H1 (cell line): ENCODE data around the gene PHC1. TPM values are rescaled to one million over a fixed set of nuclear protein-coding genes. Genes with fewer than 3 reads are reported as not detected.

Experiments
- CTCF ChIA-PET: fragments of 300-600 bp; sonication (Branson Sonifier 250); formaldehyde crosslinking; loops from one replicate; lab custom pipeline; 2021; ENCODE audit not compliant: partially characterized antibody; lab: Charles Lee
- POLR2A ChIA-PET: fragments of 300-600 bp; sonication (Branson Sonifier 250); formaldehyde crosslinking; loops from one replicate; lab custom pipeline; 2021; ENCODE audit warnings: inconsistent platforms; ENCODE audit not compliant: partially characterized antibody; lab: Charles Lee
- DNase-seq, 2 experiments: peaks; one replicate each; pipeline versions ENCODE4 v3.0.0 to v3.0.0-alpha.2; 2010 to 2022; ENCODE audit warnings: low spot score in 2 of 2, low read depth in 1 of 2, mixed read lengths in 1 of 2
- FAIRE-seq: peaks from 2 replicates; lab custom pipeline; 2011; peaks lifted over from hg19 to GRCh38; lab: Jason Lieb, UNC
- H2AFZ ChIP-seq: 2 replicates; pipeline ENCODE4 v1.8.1; 2012; ENCODE audit warnings: low read length, inconsistent platforms
- H2AK5ac ChIP-seq: 2 replicates; pipeline ENCODE4 v1.6.1; 2013; ENCODE audit warnings: low read depth, low read length
- H2BK120ac ChIP-seq: replicated peaks from 2 replicates; pipeline ENCODE3; 2013; ENCODE audit warnings: low read depth, low read length, inconsistent platforms
- H2BK12ac ChIP-seq: 2 replicates; pipeline ENCODE4 v1.6.1; 2013; ENCODE audit warnings: low read depth, low read length
- H2BK15ac ChIP-seq: 2 replicates; pipeline ENCODE4 v1.6.1; 2013; ENCODE audit warnings: low read length
- H2BK20ac ChIP-seq: 2 replicates; pipeline ENCODE4 v1.6.1; 2013; ENCODE audit warnings: low read length
- H2BK5ac ChIP-seq: 2 replicates; pipeline ENCODE4 v1.6.1; 2013; ENCODE audit warnings: low read depth, low read length
- H3K14ac ChIP-seq: 2 replicates; pipeline ENCODE4 v1.6.1; 2013; ENCODE audit warnings: inconsistent platforms; ENCODE audit not compliant: insufficient read length
- H3K18ac ChIP-seq: 2 replicates; pipeline ENCODE4 v1.6.1; 2013; ENCODE audit warnings: low read length; ENCODE audit errors: extremely low read depth
- H3K23ac ChIP-seq: 2 replicates; pipeline ENCODE4 v1.6.1; 2013; ENCODE audit warnings: inconsistent platforms; ENCODE audit not compliant: insufficient read length
- H3K23me2 ChIP-seq: 2 replicates; pipeline ENCODE4 v1.6.1; 2013; ENCODE audit warnings: low read depth, low read length
- H3K27ac ChIP-seq: 2 replicates; pipeline ENCODE4 v1.6.1; 2011; ENCODE audit warnings: low read depth, low read length, inconsistent platforms
- H3K27me3 ChIP-seq, 4 experiments: replicated peaks in 1 of 4; 1 replicate in 1 of 4; 2 replicates in 3 of 4; pipeline versions ENCODE4 v1.6.1 to v1.8.1; 2011 to 2013; ENCODE audit warnings: low read length in 3 of 4, mild to moderate bottlenecking in 3 of 4, inconsistent platforms in 2 of 4, mixed read lengths in 2 of 4, moderate library complexity in 1 of 4; ENCODE audit not compliant: control insufficient read depth in 3 of 4, insufficient read depth in 3 of 4; ENCODE audit errors: extremely low read depth in 1 of 4
- H3K36me3 ChIP-seq, 4 experiments: 2 replicates each; pipeline versions ENCODE4 v1.6.1 to v1.8.1; 2011 to 2013; ENCODE audit warnings: mild to moderate bottlenecking in 4 of 4, low read length in 3 of 4, moderate library complexity in 2 of 4, control low read depth in 1 of 4, inconsistent platforms in 1 of 4; ENCODE audit not compliant: insufficient read depth in 4 of 4, control insufficient read depth in 2 of 4
- H3K4ac ChIP-seq: replicated peaks from 2 replicates; pipeline ENCODE3; 2013; ENCODE audit warnings: low read length, low read depth, mixed read lengths, inconsistent platforms; ENCODE audit not compliant: insufficient read length
- H3K4me1 ChIP-seq, 4 experiments: replicated peaks in 1 of 4; 1 replicate in 1 of 4; 2 replicates in 3 of 4; pipeline versions ENCODE4 v1.6.1 to v1.8.1; 2011 to 2013; ENCODE audit warnings: low read length in 3 of 4, inconsistent platforms in 2 of 4, mixed read lengths in 1 of 4; ENCODE audit not compliant: insufficient read depth in 4 of 4, control insufficient read depth in 3 of 4
- H3K4me2 ChIP-seq, 2 experiments: 2 replicates each; pipeline versions ENCODE4 v1.6.1 to v1.8.1; 2011 to 2013; ENCODE audit warnings: low read depth in 2 of 2, low read length in 2 of 2, control low read depth in 1 of 2, inconsistent platforms in 1 of 2, mild to moderate bottlenecking in 1 of 2; ENCODE audit not compliant: insufficient read depth in 1 of 2
- H3K4me3 ChIP-seq, 4 experiments: fragments of 200-600, 300-600 bp in 1 of 4; sonication (generic), shearing (Covaris generic), sonication (Bioruptor Twin) in 1 of 4; 2 replicates each; pipeline versions ENCODE4 v1.5.1 to v1.8.1; 2011 to 2016; ENCODE audit warnings: low read length in 4 of 4, low read depth in 3 of 4, control low read depth in 2 of 4, inconsistent platforms in 2 of 4, mild to moderate bottlenecking in 2 of 4, mixed read lengths in 1 of 4, moderate library complexity in 1 of 4; ENCODE audit not compliant: insufficient read depth in 2 of 4; ENCODE audit errors: extremely low read depth in 1 of 4
- H3K56ac ChIP-seq: replicated peaks from 2 replicates; pipeline ENCODE3; 2013; ENCODE audit warnings: low read depth, mild to moderate bottlenecking, mixed read lengths, low read length, inconsistent platforms; ENCODE audit not compliant: insufficient read length
- H3K79me1 ChIP-seq: 2 replicates; pipeline ENCODE4 v1.6.1; 2013; ENCODE audit warnings: low read depth, low read length, control low read depth
- H3K79me2 ChIP-seq, 2 experiments: 2 replicates each; pipeline versions ENCODE4 v1.6.1 to v1.8.1; 2012 to 2013; ENCODE audit warnings: low read length in 2 of 2, mild to moderate bottlenecking in 2 of 2, inconsistent platforms in 1 of 2; ENCODE audit not compliant: insufficient read depth in 2 of 2, control insufficient read depth in 1 of 2
- H3K9ac ChIP-seq, 4 experiments: replicated peaks in 1 of 4; 1 replicate in 1 of 4; 2 replicates in 3 of 4; pipeline versions ENCODE4 v1.6.1 to v1.8.1; 2011 to 2013; ENCODE audit warnings: low read depth in 3 of 4, low read length in 3 of 4, control low read depth in 2 of 4, mild to moderate bottlenecking in 2 of 4, moderate library complexity in 2 of 4, inconsistent platforms in 1 of 4; ENCODE audit errors: extremely low read depth in 1 of 4
- H3K9me3 ChIP-seq, 2 experiments: 2 replicates each; pipeline versions ENCODE4 v1.6.1 to v1.8.1; 2012 to 2013; ENCODE audit warnings: mild to moderate bottlenecking in 2 of 2, moderate library complexity in 2 of 2, control low read depth in 1 of 2, inconsistent platforms in 1 of 2, low read depth in 1 of 2, low read length in 1 of 2, mixed read lengths in 1 of 2; ENCODE audit not compliant: insufficient read depth in 2 of 2
- H4K20me1 ChIP-seq, 2 experiments: replicated peaks in 1 of 2; 2 replicates each; pipeline versions ENCODE3 to v1.8.1; 2011 to 2013; ENCODE audit warnings: inconsistent platforms in 2 of 2, low read length in 2 of 2, mild to moderate bottlenecking in 1 of 2; ENCODE audit not compliant: insufficient read depth in 2 of 2, control insufficient read depth in 1 of 2
- H4K5ac ChIP-seq: 2 replicates; pipeline ENCODE4 v1.6.1; 2013; ENCODE audit warnings: low read length, low read depth, mixed read lengths, inconsistent platforms; ENCODE audit not compliant: insufficient read length
- H4K8ac ChIP-seq: 2 replicates; pipeline ENCODE4 v1.8.0; 2013; ENCODE audit warnings: mild to moderate bottlenecking, moderate library complexity, low read length, inconsistent platforms; ENCODE audit not compliant: insufficient read depth; ENCODE audit errors: extremely low read depth
- H4K91ac ChIP-seq: replicated peaks from 2 replicates; pipeline ENCODE3; 2013; ENCODE audit warnings: low read length, mixed read lengths, inconsistent platforms; ENCODE audit not compliant: insufficient read length
- HDAC2 ChIP-seq, 2 experiments: fragments of 300-600 bp in 1 of 2; sonication (generic) in 1 of 2; IDR thresholded peaks; 2 replicates each; pipeline ENCODE4 v1.6.1; 2011 to 2012; ENCODE audit warnings: low read depth in 2 of 2, low read length in 2 of 2, mild to moderate bottlenecking in 2 of 2, moderate library complexity in 2 of 2, borderline replicate concordance in 1 of 2, inconsistent platforms in 1 of 2
- WGBS, 2 experiments: shearing (Covaris generic) in 1 of 2; methylation state at CpG; one replicate each; pipeline versions ENCODE4 v1.1.6 to v1.1.7; 2013 to 2015; ENCODE audit warnings: low lambda C conversion rate in 2 of 2, mixed read lengths in 2 of 2, inconsistent platforms in 1 of 2, low coverage in 1 of 2, missing lambda C conversion rate in 1 of 2; ENCODE audit not compliant: insufficient replicate concordance in 2 of 2, insufficient coverage in 1 of 2, insufficient read length in 1 of 2; ENCODE audit errors: extremely low coverage in 1 of 2, missing lambda C conversion rate in 1 of 2; 5-methylcytosine and 5-hydroxymethylcytosine counted together
- polyA plus RNA-seq, 7 experiments: library from polyadenylated mRNA; depleted of rRNA in 3 of 7; stranded (reverse) in 5 of 7; unstranded in 2 of 7; fragments of >200 nt in 5 of 7; fragments of 200-250 nt in 2 of 7; gene quantifications; 1 replicate in 5 of 7; 2 replicates in 1 of 7; 4 replicates in 1 of 7; pipeline versions ENCODE4 v1.2.1 to v1.2.3, GENCODE V29; 2011 to 2013; ENCODE audit warnings: missing spikeins in 2 of 7, mixed read lengths in 2 of 7
- total RNA-seq: library from RNA; stranded (reverse); fragmentation: NEBNext Ultra II Directional; extraction: Animal tissue kit (Norgen Biotek cat#: 25700); gene quantifications from 2 replicates; pipeline ENCODE4 v1.2.1, GENCODE V29; 2021

PHC1 gene
- total and polyA plus RNA-seq, 2 of the 8 experiments (the other 6 are each of a cell fraction or from before 2014, with no cell fraction given), result 934 to 1,655 TPM

GRCh38 chr12:8969861-8970411, 55.6 kb downstream of the PHC1 start:
- Histone ChIP-seq H3K79me2 (no peaks in the 10 kb centered on the region), H3K4me1 (no peaks in the 10 kb centered on the region), H3K27me3 (no peaks in the 10 kb centered on the region), H2BK120ac (no peak overlapping the region), H3K4ac (no peak overlapping the region), H2BK5ac (no peak overlapping the region), H2BK15ac (no peak overlapping the region), H3K23ac (no peak overlapping the region), H3K79me1 (no peaks in the 10 kb centered on the region), H2AFZ (no peak overlapping the region), H3K36me3 (no peaks in the 10 kb centered on the region), H3K4me2 (no peak overlapping the region), H2AK5ac (no peak overlapping the region), H2BK20ac (no peak overlapping the region), H3K18ac (no peak overlapping the region), H4K8ac (no peak overlapping the region), H4K5ac (no peak overlapping the region), H3K56ac (no peak overlapping the region), H3K23me2 (no peaks in the 10 kb centered on the region), H3K14ac (no peak overlapping the region), H3K9me3 (peaks cover 4 to 11% of the 10 kb centered on the region in 2 experiments; a peak in 3 of 4 replicates), H3K27ac (no peak overlapping the region), H4K20me1 (no peaks in the 10 kb centered on the region), H4K91ac (no peak overlapping the region), H3K9ac (no peak overlapping the region), H2BK12ac (no peak overlapping the region), H3K4me3 (no peak overlapping the region)
- DNase-seq (no peak), FAIRE-seq (no peak)
- WGBS, 2 experiments, result 89% methylated on average over 2 of the region's 2 CpGs; no CpG with 5 or more reads in 1 of the 2 experiments
- TF ChIP-seq HDAC2 (IDR thresholded peaks at IDR 0.05; ENCODE audit: borderline replicate concordance in 1 of 2, low read depth in 2 of 2, low read length in 2 of 2), result no peak
- CTCF ChIA-PET, result no interaction called here
- POLR2A ChIA-PET, result no interaction called here
